ENCODE data around the gene MYO1D. TPM values are rescaled to one million over a fixed set of nuclear protein-coding genes. Genes with fewer than 3 reads are reported as not detected.
"Not testable (repeated sequence)": the region's sequence is repeated elsewhere in the genome, so short reads cannot be mapped to it uniquely, and the experiment has no call there.

Gene MYO1D
- 5.5 TPM for total RNA-seq
- long read RNA-seq, full-length matches to known transcripts, result 3 of 4 reads
- long read RNA-seq, partial matches to known transcripts, result 0 of 4 reads
- long read RNA-seq, other reads (novel, unspliced or antisense), result 1 of 4 reads

DNA sequence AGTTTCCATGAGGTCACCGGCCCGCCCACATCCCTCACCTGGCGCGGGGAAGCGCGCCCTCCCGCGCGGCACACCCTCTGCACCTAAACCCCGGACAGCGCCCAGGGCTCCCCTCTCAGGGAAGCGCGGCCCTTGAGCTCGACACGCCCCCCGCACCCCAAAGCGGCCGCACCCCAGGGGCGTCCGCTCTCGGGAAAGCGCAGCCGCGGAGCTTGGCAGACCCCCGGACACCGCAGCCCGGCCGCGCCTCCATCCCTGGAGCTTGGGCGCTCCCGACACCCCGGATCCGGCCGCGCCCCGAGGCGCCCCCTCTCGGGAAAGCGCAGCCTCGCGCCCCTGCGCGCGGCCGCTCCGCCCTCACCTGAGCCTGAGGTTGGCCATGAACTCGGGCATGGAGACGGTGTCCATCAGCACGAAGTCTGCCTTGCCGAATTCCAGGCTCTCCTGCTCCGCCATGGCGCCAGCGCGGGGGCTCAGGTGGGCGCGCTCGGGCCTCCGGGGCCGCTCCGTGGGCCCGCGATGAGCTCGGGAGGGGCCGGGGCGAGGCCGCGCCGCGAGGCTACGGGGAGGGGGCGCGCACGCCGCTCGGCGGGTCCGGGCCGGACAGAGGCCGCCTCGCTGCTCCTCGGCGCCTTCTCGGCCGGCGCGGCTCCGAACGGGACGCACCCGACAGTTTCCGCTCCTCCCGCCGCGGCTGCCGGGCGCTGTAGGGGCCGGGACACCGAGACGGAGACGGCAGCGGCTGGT is at the start of gene MYO1D:
Gene MYO1D, minus strand, starts transcription at position 708 of the 747 bp plus-strand sequence. Its CDS starts 252 bp downstream, at position 456.
- H3K9me3 ChIP-seq (replicated peaks), result no peaks in the 10 kb centered on the region
- no peaks in the 10 kb centered on the region for H3K27me3 ChIP-seq (ENCODE audit: low read depth)
- no peaks in the 10 kb centered on the region for H3K36me3 ChIP-seq
- TF ChIP-seq, protein P1, sequence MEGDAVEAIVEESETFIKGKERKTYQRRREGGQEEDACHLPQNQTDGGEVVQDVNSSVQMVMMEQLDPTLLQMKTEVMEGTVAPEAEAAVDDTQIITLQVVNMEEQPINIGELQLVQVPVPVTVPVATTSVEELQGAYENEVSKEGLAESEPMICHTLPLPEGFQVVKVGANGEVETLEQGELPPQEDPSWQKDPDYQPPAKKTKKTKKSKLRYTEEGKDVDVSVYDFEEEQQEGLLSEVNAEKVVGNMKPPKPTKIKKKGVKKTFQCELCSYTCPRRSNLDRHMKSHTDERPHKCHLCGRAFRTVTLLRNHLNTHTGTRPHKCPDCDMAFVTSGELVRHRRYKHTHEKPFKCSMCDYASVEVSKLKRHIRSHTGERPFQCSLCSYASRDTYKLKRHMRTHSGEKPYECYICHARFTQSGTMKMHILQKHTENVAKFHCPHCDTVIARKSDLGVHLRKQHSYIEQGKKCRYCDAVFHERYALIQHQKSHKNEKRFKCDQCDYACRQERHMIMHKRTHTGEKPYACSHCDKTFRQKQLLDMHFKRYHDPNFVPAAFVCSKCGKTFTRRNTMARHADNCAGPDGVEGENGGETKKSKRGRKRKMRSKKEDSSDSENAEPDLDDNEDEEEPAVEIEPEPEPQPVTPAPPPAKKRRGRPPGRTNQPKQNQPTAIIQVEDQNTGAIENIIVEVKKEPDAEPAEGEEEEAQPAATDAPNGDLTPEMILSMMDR (IDR thresholded peaks at IDR 0.05; ENCODE audit: borderline replicate concordance), result peak; percentile 42
- peak within 1 kb of the TSS; percentile 90 for H3K27ac ChIP-seq (replicated peaks)
- intact Hi-C loops (cut with micrococcal nuclease), result loop anchor here (5.0 kb wide), 1 partner anchor 94 kb away; no protein-coding TSS in a partner anchor
- peaks cover 20% of the 10 kb centered on the region for H3K4me1 ChIP-seq
- H3K4me3 ChIP-seq, result peak within 1 kb of the TSS; percentile 92
- peak; percentile 25 for DNase-seq

DNA sequence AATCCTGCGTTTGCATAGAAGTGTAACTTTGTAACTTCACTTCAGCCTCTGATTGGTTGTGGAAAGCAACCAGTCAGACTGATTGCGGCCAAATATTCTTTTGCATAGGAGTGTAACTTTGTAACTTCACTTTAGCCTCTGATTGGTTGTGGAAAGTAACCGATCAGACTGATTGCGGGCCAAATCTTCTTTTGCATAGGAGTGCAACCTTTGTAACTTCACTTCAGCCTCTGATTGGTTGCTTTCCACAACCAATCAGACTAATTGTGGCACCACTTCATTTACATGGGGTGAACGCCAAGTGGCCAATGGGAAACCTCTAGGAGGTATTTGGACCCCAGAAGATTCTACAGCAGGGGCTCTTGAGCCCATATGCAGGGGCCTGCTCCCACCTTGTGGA is 49.3 kb upstream of the MYO1D start:
- Histone ChIP-seq H3K27me3 (ENCODE audit: low read depth) (peaks cover 35% of the 10 kb centered on the region), H3K9me3 (replicated peaks) (no peaks in the 10 kb centered on the region), H3K4me3 (no peak overlapping the region), H3K4me1 (peaks cover 16% of the 10 kb centered on the region), H3K36me3 (no peaks in the 10 kb centered on the region), H3K27ac (replicated peaks) (no peak overlapping the region)
- TF ChIP-seq, protein P1 (IDR thresholded peaks at IDR 0.05; ENCODE audit: borderline replicate concordance), result no peak
- intact Hi-C loops (cut with micrococcal nuclease), result no loop called here
- no peak for DNase-seq

DNA sequence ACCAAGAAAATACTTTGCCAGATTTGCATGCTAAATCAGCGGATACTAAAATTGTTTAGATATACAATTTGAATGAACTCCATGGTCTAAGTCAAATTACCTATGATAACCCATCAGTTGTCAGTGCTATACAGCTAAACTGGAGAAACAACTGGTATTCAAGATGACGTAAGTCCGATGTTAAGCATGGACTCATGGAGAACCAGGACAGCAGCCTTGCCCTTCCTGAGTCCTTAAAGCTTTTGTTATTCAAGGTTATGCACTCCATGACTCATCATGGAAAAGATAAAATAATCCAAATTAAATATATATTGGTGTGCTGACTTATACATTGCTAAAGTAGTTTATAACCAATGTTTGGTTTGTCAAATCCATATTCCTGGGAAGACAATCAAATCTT is 47.0 kb upstream of the MYO1D start:
- intact Hi-C loops (cut with micrococcal nuclease); H3K4me3 ChIP-seq; H3K36me3 ChIP-seq; H3K27ac ChIP-seq (replicated peaks); DNase-seq; H3K9me3 ChIP-seq (replicated peaks): not testable (repeated sequence)
- Histone ChIP-seq H3K27me3 (ENCODE audit: low read depth) (peaks cover 33% of the 10 kb centered on the region), H3K4me1 (peaks cover 16% of the 10 kb centered on the region)

DNA sequence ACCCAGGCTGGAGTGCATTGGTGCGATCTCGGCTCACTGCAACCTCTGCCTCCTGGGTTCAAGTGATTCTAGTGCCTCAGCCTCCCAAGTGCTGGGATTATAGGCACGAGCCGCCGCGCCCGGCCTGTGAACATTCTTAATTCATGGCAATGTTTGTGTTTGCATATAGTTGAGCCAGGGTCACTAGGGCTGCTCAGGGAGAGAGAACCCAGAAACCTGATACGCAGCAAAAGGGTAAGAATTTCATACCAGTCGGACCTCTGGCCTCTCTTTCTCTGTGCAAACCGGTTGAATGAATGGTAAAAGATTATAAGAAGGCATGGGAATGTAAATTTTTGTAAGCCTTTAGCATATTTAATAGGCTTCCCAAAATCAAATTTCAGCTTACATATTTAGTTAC is 44.1 kb upstream of the MYO1D start:
- H3K4me1 ChIP-seq, result no peaks in the 10 kb centered on the region
- no peaks in the 10 kb centered on the region for H3K9me3 ChIP-seq (replicated peaks)
- DNase-seq, result no peak
- H3K4me3 ChIP-seq, result no peak overlapping the region
- no peak overlapping the region for H3K27ac ChIP-seq (replicated peaks)
- intact Hi-C loops (cut with micrococcal nuclease), result no loop called here
- peaks cover 9% of the 10 kb centered on the region for H3K27me3 ChIP-seq (ENCODE audit: low read depth)
- no peaks in the 10 kb centered on the region for H3K36me3 ChIP-seq
- TF ChIP-seq, protein P1 (IDR thresholded peaks at IDR 0.05; ENCODE audit: borderline replicate concordance), result no peak

DNA sequence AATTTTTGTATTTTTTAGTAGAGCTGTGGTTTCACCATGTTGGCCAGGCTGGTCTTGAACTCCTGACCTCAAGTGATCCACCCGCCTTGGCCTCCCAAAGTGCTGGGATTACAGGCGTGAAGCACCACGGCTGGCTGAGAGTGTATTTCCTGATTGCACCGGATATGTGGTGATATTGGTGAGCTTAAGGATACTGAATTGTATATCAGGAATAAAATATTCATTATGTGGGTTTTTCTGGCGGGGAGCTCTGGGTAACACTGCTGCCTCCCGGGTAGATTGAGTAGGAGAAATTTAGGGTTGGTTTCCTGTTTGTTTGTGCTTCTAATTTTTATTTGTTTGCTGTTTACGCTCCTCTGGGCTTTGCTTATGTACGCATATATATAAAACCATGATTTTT is 43.4 kb upstream of the MYO1D start:
- Histone ChIP-seq H3K27me3 (ENCODE audit: low read depth) (peaks cover 4% of the 10 kb centered on the region), H3K4me3 (no peak overlapping the region), H3K27ac (replicated peaks) (no peak overlapping the region), H3K4me1 (no peaks in the 10 kb centered on the region), H3K36me3 (no peaks in the 10 kb centered on the region), H3K9me3 (replicated peaks) (no peaks in the 10 kb centered on the region)
- intact Hi-C loops (cut with micrococcal nuclease), result no loop called here
- TF ChIP-seq, protein P1 (IDR thresholded peaks at IDR 0.05; ENCODE audit: borderline replicate concordance), result no peak
- DNase-seq, result no peak

DNA sequence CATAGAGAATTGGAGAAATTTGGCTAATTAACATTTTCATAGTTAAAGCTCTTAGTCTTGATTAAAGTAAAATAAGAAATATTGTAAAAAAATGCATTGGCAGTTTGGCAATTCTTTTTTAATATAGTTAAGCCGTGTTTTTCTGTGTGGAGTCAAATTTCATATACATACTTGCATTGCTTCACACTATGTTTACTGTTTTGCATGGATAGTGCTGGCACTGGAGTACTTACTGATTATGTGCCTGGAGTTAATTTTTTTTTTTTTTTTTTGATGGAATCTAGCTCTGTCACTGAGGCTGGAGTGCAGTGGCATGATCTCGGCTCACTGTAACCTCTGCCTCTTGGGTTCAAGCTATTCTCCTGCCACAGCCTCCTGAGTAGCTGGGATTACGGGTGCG is 43.0 kb upstream of the MYO1D start:
- not testable (repeated sequence) for H3K27me3 ChIP-seq (ENCODE audit: low read depth)
- intact Hi-C loops (cut with micrococcal nuclease), result loop anchor here (10.0 kb wide), 1 partner anchor 135 kb away; no protein-coding TSS in a partner anchor

More for the DNA sequence above, 43.0 kb upstream of the MYO1D start:
- H3K36me3 ChIP-seq; H3K4me3 ChIP-seq; H3K4me1 ChIP-seq; DNase-seq; H3K27ac ChIP-seq (replicated peaks); H3K9me3 ChIP-seq (replicated peaks): not testable (repeated sequence)

Data from left ventricle myocardium inferior (tissue), 1 donor.